ENCODE data around the gene TRAF3IP1. TPM values are rescaled to one million over a fixed set of nuclear protein-coding genes. Genes with fewer than 3 reads are reported as not detected.

Gene TRAF3IP1
- total RNA-seq, 1 experiment from 2014 or later = 8.2 TPM

DNA sequence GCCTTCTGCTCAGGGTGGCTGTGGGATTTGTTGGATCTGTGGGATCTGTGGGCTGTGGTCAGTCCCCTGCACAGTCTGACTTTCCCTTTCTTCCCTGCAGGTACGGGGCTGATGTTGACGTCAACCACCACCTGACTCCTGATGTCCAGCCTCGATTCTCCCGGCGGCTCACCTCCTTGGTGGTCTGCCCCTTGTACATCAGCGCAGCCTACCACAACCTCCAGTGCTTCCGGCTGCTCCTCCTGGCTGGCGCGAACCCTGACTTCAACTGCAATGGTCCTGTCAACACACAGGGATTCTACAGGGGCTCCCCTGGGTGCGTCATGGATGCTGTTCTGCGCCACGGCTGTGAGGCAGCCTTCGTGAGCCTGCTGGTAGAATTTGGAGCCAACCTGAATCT lies 123.9 kb downstream of the TRAF3IP1 start:
- Histone ChIP-seq H3K27me3 (ENCODE audit: low read length) (no peaks in the 10 kb centered on the region), H3K4me2 (ENCODE audit: low read length) (no peak overlapping the region), H3K9ac (ENCODE audit: low read length) (no peak overlapping the region), H3K9me3 (ENCODE audit: low read length) (no peaks in the 10 kb centered on the region), H3F3A (ENCODE audit: low read length, unreplicated experiment) (no peaks in the 10 kb centered on the region), H3K79me2 (ENCODE audit: low read length) (peaks cover 65% of the 10 kb centered on the region), H3K4me3 (ENCODE audit: low read length) (no peak overlapping the region), H3K4me1 (ENCODE audit: insufficient read depth, low read length) (peaks cover 33% of the 10 kb centered on the region), H3K9me2 (replicated peaks; ENCODE audit: low read length) (no peaks in the 10 kb centered on the region), H3K27ac (ENCODE audit: low read length) (no peak overlapping the region), H3K36me3 (ENCODE audit: low read depth, low read length) (peaks cover 48% of the 10 kb centered on the region), H2AFZ (ENCODE audit: low read length) (no peak overlapping the region), H4K20me1 (ENCODE audit: low read length) (no peaks in the 10 kb centered on the region)
- TF ChIP-seq EZH2 (IDR thresholded peaks at IDR 0.05; ENCODE audit: low read length, unreplicated experiment) (no peak), EZH2phosphoT487 (IDR thresholded peaks at IDR 0.05; ENCODE audit: borderline replicate concordance, low read length) (no peak)
- TF ChIP-seq, protein P1, sequence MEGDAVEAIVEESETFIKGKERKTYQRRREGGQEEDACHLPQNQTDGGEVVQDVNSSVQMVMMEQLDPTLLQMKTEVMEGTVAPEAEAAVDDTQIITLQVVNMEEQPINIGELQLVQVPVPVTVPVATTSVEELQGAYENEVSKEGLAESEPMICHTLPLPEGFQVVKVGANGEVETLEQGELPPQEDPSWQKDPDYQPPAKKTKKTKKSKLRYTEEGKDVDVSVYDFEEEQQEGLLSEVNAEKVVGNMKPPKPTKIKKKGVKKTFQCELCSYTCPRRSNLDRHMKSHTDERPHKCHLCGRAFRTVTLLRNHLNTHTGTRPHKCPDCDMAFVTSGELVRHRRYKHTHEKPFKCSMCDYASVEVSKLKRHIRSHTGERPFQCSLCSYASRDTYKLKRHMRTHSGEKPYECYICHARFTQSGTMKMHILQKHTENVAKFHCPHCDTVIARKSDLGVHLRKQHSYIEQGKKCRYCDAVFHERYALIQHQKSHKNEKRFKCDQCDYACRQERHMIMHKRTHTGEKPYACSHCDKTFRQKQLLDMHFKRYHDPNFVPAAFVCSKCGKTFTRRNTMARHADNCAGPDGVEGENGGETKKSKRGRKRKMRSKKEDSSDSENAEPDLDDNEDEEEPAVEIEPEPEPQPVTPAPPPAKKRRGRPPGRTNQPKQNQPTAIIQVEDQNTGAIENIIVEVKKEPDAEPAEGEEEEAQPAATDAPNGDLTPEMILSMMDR (conservative IDR thresholded peaks at IDR 0.05; ENCODE audit: low read depth, low read length) = no peak
- no peak for ATAC-seq
- no TSS peak for BruUV-seq (replicated peaks)
- DNase-seq = no peak
- POLR2A ChIA-PET (ENCODE audit: unreplicated experiment) = no interaction called here
- intact Hi-C loops (cut with micrococcal nuclease) = no loop called here
- CTCF ChIA-PET = no interaction called here

DNA sequence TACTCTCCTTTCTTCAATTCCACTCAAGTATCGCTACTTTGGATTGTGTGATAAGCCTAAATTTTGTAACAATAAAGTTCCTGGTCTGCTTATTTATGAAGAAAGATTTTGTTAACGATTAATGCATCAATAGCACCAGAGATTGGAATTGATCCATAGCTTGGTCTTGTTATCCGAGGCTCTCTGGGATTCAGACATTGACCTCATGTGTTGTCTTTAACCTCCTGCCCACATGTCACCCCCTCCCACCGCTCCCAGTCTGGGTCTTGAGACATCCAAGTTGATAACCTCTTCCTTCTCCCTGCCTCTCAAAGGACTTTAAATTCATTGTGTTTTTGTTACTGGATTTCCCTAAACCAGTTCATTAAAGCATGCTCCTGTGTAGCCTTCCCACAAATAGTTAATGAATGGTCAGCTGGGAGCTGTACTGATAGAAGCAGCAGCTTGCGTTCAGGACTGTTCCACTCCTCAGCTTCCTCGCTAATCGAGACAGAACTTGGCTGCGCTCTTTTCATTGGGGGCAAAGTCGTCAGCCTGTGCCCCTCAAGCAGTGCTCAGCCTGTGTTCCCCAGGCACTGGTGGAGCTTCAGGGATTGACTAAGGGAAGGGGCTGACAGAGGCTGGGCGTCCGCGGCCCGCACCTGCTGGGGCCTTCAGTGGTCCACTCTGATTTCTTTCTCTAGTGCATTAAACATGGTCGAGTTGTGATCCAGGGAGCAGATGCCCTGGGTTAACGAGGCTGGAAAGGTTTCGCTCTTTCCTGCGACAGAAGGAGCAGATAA lies 125.3 kb downstream of the TRAF3IP1 start:
- intact Hi-C loops (cut with micrococcal nuclease) = no loop called here
- no peak overlapping the region for H2AFZ ChIP-seq (ENCODE audit: low read length)
- no peak overlapping the region for H3K9ac ChIP-seq (ENCODE audit: low read length)
- POLR2A ChIA-PET (ENCODE audit: unreplicated experiment) = no interaction called here
- H3K9me3 ChIP-seq (ENCODE audit: low read length) = no peaks in the 10 kb centered on the region
- no peaks in the 10 kb centered on the region for H3K9me2 ChIP-seq (replicated peaks; ENCODE audit: low read length)
- CTCF ChIA-PET = no interaction called here
- DNase-seq (no peak), ATAC-seq (no peak)
- TF ChIP-seq EZH2phosphoT487 (IDR thresholded peaks at IDR 0.05; ENCODE audit: borderline replicate concordance, low read length) (no peak), EZH2 (IDR thresholded peaks at IDR 0.05; ENCODE audit: low read length, unreplicated experiment) (no peak)
- TF ChIP-seq, protein P1 (conservative IDR thresholded peaks at IDR 0.05; ENCODE audit: low read depth, low read length) = no peak
- no peak overlapping the region for H3K4me3 ChIP-seq (ENCODE audit: low read length)
- H3K4me2 ChIP-seq (ENCODE audit: low read length) = no peak overlapping the region
- peaks cover 59% of the 10 kb centered on the region for H3K79me2 ChIP-seq (ENCODE audit: low read length)
- H3K27ac ChIP-seq (ENCODE audit: low read length) = no peak overlapping the region
- no TSS peak for BruUV-seq (replicated peaks)
- H3K4me1 ChIP-seq (ENCODE audit: insufficient read depth, low read length) = peaks cover 22% of the 10 kb centered on the region
- H4K20me1 ChIP-seq (ENCODE audit: low read length) = no peaks in the 10 kb centered on the region
- H3K27me3 ChIP-seq (ENCODE audit: low read length) = no peaks in the 10 kb centered on the region
- H3F3A ChIP-seq (ENCODE audit: low read length, unreplicated experiment) = no peaks in the 10 kb centered on the region
- peaks cover 55% of the 10 kb centered on the region for H3K36me3 ChIP-seq (ENCODE audit: low read depth, low read length)

DNA sequence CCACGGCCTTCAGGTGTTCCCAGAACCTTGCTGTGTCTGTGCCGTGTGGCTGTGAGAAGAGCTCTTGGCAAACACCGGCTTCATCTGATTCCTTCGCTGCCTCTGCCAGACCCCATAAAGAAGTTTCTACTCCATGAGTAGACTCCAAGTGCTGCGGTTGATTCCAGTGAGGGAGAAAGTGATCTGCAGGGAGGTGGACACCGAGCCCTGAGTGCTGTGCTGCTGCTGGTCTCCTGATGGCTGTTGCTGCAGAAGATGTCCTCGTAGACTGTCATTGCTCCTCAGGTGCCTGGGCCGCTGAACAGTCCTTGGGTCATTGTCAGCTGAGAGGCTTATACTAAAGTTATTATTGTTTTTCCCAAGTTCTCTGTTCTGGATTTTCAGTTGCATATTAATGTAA lies 126.1 kb downstream of the TRAF3IP1 start:
- H3K27me3 ChIP-seq (ENCODE audit: low read length) = no peaks in the 10 kb centered on the region
- H3K79me2 ChIP-seq (ENCODE audit: low read length) = peaks cover 51% of the 10 kb centered on the region
- TF ChIP-seq EZH2phosphoT487 (IDR thresholded peaks at IDR 0.05; ENCODE audit: borderline replicate concordance, low read length) = no peak
- no peak for TF ChIP-seq EZH2 (IDR thresholded peaks at IDR 0.05; ENCODE audit: low read length, unreplicated experiment)
- TF ChIP-seq, protein P1 (conservative IDR thresholded peaks at IDR 0.05; ENCODE audit: low read depth, low read length) = no peak

More for the DNA sequence above, 126.1 kb downstream of the TRAF3IP1 start:
- intact Hi-C loops (cut with micrococcal nuclease) = no loop called here
- ATAC-seq (no peak), DNase-seq (no peak)
- Histone ChIP-seq H3K4me1 (ENCODE audit: insufficient read depth, low read length) (peaks cover 14% of the 10 kb centered on the region), H3K4me3 (ENCODE audit: low read length) (no peak overlapping the region), H3F3A (ENCODE audit: low read length, unreplicated experiment) (no peaks in the 10 kb centered on the region), H3K36me3 (ENCODE audit: low read depth, low read length) (peaks cover 57% of the 10 kb centered on the region), H3K9me2 (replicated peaks; ENCODE audit: low read length) (no peaks in the 10 kb centered on the region), H2AFZ (ENCODE audit: low read length) (no peak overlapping the region), H3K9ac (ENCODE audit: low read length) (no peak overlapping the region), H3K4me2 (ENCODE audit: low read length) (no peak overlapping the region), H4K20me1 (ENCODE audit: low read length) (no peaks in the 10 kb centered on the region), H3K9me3 (ENCODE audit: low read length) (no peaks in the 10 kb centered on the region), H3K27ac (ENCODE audit: low read length) (no peak overlapping the region)
- ChIA-PET CTCF (no interaction called here), POLR2A (ENCODE audit: unreplicated experiment) (no interaction called here)
- no TSS peak for BruUV-seq (replicated peaks)
